Measurements from ENCODE around the gene GRM1. TPM values are rescaled to one million over a fixed set of nuclear protein-coding genes. Genes with fewer than 3 reads are reported as not detected.

GRM1 gene
- under 1 TPM; 0.20 to 0.24 (median 0.22) TPM for polyA plus RNA-seq (ENCODE audit: insufficient read length in 3 of 3)

- DNase-seq (ENCODE audit: low read depth in 3 of 3, low spot score in 2 of 3) = no peak
Measured at GRCh38 chr6:146028851-146029572, at the start of gene GRM1. TSS of gene GRM1 (plus strand) at chr6:146029062. CDS start at chr6:146029518, 456 bp downstream.

GRCh38 chr6:146009338-146009737 is 19.5 kb upstream of the GRM1 start:
- DNase-seq (ENCODE audit: low read depth in 3 of 3, low spot score in 2 of 3) = no peak

- DNase-seq (ENCODE audit: low read depth in 3 of 3, low spot score in 2 of 3) = no peak
Measured at GRCh38 chr6:146014233-146014632, 14.6 kb upstream of the GRM1 start.

- no peak for DNase-seq (ENCODE audit: low read depth in 3 of 3, low spot score in 2 of 3)
Measured at GRCh38 chr6:146017672-146018071, 11.2 kb upstream of the GRM1 start.

- no peak for DNase-seq (ENCODE audit: low read depth in 3 of 3, low spot score in 2 of 3)
Measured at GRCh38 chr6:146026873-146027272, 2.0 kb upstream of the GRM1 start.

- no peak for DNase-seq (ENCODE audit: low read depth in 3 of 3, low spot score in 2 of 3)
Measured at GRCh38 chr6:146027586-146028251, 1.1 kb upstream of the GRM1 start.

GRCh38 chr6:146028252-146028795 is 538 bp upstream of the GRM1 start:
- peak; percentile 29 to 67 (median 38) for DNase-seq (ENCODE audit: low read depth in 3 of 3, low spot score in 2 of 3)

- DNase-seq (ENCODE audit: low read depth in 3 of 3, low spot score in 2 of 3) = no peak
Measured at GRCh38 chr6:146029573-146030184, 817 bp downstream of the GRM1 start.

- DNase-seq (ENCODE audit: low read depth in 3 of 3, low spot score in 2 of 3) = no peak
Measured at GRCh38 chr6:146032387-146032786, 3.5 kb downstream of the GRM1 start.

- DNase-seq (ENCODE audit: low read depth in 3 of 3, low spot score in 2 of 3) = no peak
Measured at GRCh38 chr6:146040360-146040759, 11.5 kb downstream of the GRM1 start.

GRCh38 chr6:146041282-146041681 is 12.4 kb downstream of the GRM1 start:
- DNase-seq (ENCODE audit: low read depth in 3 of 3, low spot score in 2 of 3) = no peak

GRCh38 chr6:146047371-146047770 is 18.5 kb downstream of the GRM1 start:
- no peak for DNase-seq (ENCODE audit: low read depth in 3 of 3, low spot score in 2 of 3)

GRCh38 chr6:146050168-146050567 is 21.3 kb downstream of the GRM1 start:
- no peak for DNase-seq (ENCODE audit: low read depth in 3 of 3, low spot score in 2 of 3)

- no peak for DNase-seq (ENCODE audit: low read depth in 3 of 3, low spot score in 2 of 3)
Measured at GRCh38 chr6:146056506-146056905, 27.6 kb downstream of the GRM1 start.

GRCh38 chr6:146065690-146066089 is 36.8 kb downstream of the GRM1 start:
- no peak for DNase-seq (ENCODE audit: low read depth in 3 of 3, low spot score in 2 of 3)

- DNase-seq (ENCODE audit: low read depth in 3 of 3, low spot score in 2 of 3) = no peak
Measured at GRCh38 chr6:146066506-146066905, 37.6 kb downstream of the GRM1 start.

- DNase-seq (ENCODE audit: low read depth in 3 of 3, low spot score in 2 of 3) = peak in 2 of 3 donors; percentile 7 to 10
Measured at GRCh38 chr6:146071781-146072180, 42.9 kb downstream of the GRM1 start.

GRCh38 chr6:146077992-146078391 is 49.1 kb downstream of the GRM1 start:
- DNase-seq (ENCODE audit: low read depth in 3 of 3, low spot score in 2 of 3) = no peak

- DNase-seq (ENCODE audit: low read depth in 3 of 3, low spot score in 2 of 3) = no peak
Measured at GRCh38 chr6:146087386-146087785, 58.5 kb downstream of the GRM1 start.

GRCh38 chr6:146090474-146090873 is 61.6 kb downstream of the GRM1 start:
- DNase-seq (ENCODE audit: low read depth in 3 of 3, low spot score in 2 of 3) = no peak

GRCh38 chr6:146092961-146093686 is 64.3 kb downstream of the GRM1 start:
- DNase-seq (ENCODE audit: low read depth in 3 of 3, low spot score in 2 of 3) = no peak
